ENCODE measurements around the gene UBE2J2. TPM values are rescaled to one million over a fixed set of nuclear protein-coding genes. Genes with fewer than 3 reads are reported as not detected.

UBE2J2 gene
- total and polyA plus RNA-seq, 2 of the 13 experiments (the other 11 are each of a cell fraction or from before 2014, with no cell fraction given), result 25.4 to 29.4 TPM

DNA sequence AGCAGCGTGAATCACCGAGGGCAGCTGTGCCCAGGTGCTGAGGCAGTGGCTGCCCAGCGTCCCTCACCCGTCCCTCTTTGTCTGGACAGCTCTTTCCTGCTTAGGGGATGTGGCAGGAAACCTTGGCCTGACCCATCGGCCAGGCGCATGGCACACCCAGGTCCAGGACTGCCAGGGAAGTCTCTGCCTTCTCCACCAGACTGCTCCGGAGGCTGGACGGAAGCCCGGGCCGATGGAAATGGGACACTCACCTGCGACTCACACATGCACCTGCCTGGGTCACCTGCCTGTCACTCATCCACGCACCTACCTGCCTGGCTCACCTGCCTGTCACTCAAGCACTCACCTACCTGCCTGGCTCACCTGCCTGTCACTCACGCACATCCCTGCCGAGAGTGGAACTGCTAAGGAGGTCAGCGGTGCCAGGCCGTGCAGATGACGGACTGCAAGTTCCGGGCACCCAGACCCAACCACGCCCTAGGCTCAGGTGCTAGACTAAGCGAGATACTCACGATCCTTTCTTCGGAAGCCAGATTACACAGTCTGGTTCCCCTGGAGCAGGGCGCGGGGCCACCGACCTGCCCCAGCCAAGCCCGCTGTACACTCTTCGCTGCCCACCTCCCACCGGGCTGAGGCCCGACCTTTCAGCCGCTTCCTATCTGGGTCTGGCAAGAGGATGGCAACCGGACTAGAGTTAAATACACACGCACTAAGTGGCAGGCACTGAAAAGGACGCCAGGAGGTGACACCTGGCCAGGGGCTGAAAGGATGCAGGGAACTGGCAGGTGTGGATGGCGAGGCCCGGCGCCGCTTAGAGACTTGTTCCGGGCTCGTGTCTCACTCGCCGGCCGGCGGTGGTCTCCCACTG lies 1.1 kb downstream of the UBE2J2 start (continued):
- TF ChIP-seq ZBTB10 (CRISPR knock-in tag; IDR thresholded peaks at IDR 0.05; ENCODE audit: borderline replicate concordance), result no peak
- TF ChIP-seq ZNF292 (CRISPR knock-in tag; IDR thresholded peaks at IDR 0.05; ENCODE audit: borderline replicate concordance, low read depth), result no peak
- peak; percentile 55 for TF ChIP-seq AGO2 (optimal IDR thresholded peaks at IDR 0.05; ENCODE audit: low read depth, low read length)
- TF ChIP-seq NBN (conservative IDR thresholded peaks at IDR 0.05), result no peak
- 0 out of 2 replicates have a peak, but pooled peaks have one; percentile 19 for TF ChIP-seq MTA1 (CRISPR knock-in tag; IDR thresholded peaks at IDR 0.05; ENCODE audit: borderline replicate concordance)
- TF ChIP-seq HNF4A (CRISPR knock-in tag; IDR thresholded peaks at IDR 0.05), result no peak
- TF ChIP-seq ZNF747 (CRISPR knock-in tag; IDR thresholded peaks at IDR 0.05; ENCODE audit: borderline replicate concordance), result no peak
- TF ChIP-seq HDAC2 (CRISPR knock-in tag; IDR thresholded peaks at IDR 0.05), result no peak
- TF ChIP-seq, protein P1, sequence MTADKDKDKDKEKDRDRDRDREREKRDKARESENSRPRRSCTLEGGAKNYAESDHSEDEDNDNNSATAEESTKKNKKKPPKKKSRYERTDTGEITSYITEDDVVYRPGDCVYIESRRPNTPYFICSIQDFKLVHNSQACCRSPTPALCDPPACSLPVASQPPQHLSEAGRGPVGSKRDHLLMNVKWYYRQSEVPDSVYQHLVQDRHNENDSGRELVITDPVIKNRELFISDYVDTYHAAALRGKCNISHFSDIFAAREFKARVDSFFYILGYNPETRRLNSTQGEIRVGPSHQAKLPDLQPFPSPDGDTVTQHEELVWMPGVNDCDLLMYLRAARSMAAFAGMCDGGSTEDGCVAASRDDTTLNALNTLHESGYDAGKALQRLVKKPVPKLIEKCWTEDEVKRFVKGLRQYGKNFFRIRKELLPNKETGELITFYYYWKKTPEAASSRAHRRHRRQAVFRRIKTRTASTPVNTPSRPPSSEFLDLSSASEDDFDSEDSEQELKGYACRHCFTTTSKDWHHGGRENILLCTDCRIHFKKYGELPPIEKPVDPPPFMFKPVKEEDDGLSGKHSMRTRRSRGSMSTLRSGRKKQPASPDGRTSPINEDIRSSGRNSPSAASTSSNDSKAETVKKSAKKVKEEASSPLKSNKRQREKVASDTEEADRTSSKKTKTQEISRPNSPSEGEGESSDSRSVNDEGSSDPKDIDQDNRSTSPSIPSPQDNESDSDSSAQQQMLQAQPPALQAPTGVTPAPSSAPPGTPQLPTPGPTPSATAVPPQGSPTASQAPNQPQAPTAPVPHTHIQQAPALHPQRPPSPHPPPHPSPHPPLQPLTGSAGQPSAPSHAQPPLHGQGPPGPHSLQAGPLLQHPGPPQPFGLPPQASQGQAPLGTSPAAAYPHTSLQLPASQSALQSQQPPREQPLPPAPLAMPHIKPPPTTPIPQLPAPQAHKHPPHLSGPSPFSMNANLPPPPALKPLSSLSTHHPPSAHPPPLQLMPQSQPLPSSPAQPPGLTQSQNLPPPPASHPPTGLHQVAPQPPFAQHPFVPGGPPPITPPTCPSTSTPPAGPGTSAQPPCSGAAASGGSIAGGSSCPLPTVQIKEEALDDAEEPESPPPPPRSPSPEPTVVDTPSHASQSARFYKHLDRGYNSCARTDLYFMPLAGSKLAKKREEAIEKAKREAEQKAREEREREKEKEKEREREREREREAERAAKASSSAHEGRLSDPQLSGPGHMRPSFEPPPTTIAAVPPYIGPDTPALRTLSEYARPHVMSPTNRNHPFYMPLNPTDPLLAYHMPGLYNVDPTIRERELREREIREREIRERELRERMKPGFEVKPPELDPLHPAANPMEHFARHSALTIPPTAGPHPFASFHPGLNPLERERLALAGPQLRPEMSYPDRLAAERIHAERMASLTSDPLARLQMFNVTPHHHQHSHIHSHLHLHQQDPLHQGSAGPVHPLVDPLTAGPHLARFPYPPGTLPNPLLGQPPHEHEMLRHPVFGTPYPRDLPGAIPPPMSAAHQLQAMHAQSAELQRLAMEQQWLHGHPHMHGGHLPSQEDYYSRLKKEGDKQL (CRISPR knock-in tag; IDR thresholded peaks at IDR 0.05; ENCODE audit: low read depth), result no peak
- TF ChIP-seq ZNF567 (CRISPR knock-in tag; IDR thresholded peaks at IDR 0.05; ENCODE audit: borderline replicate concordance), result no peak
- no peak for TF ChIP-seq BCL3 (CRISPR knock-in tag; IDR thresholded peaks at IDR 0.05)
- TF ChIP-seq ZBTB1 (CRISPR knock-in tag; IDR thresholded peaks at IDR 0.05; ENCODE audit: borderline replicate concordance), result no peak
- 0 out of 2 replicates have a peak, but pooled peaks have one; percentile 64 for TF ChIP-seq ZNF782 (CRISPR knock-in tag; IDR thresholded peaks at IDR 0.05; ENCODE audit: borderline replicate concordance)
- TF ChIP-seq XBP1 (CRISPR knock-in tag; IDR thresholded peaks at IDR 0.05), result no peak
- TF ChIP-seq SRSF4 (IDR thresholded peaks at IDR 0.05; ENCODE audit: low read depth, low read length, poor library complexity, severe bottlenecking), result no peak
- no peak for TF ChIP-seq ZNF574 (CRISPR knock-in tag; IDR thresholded peaks at IDR 0.05)

All from HepG2 (cell line).